Midbrain (tissue), 1 donor: ENCODE results near the gene MEX3B.

Experiments
- DNase-seq: peaks from one replicate; lab custom pipeline; 2025; lab: John Stamatoyannopoulos, UW

Gene MEX3B

GRCh38 chr15:82045892-82046665 lies at the start of gene MEX3B:
MEX3B (minus strand) TSS chr15:82046018; CDS start chr15:82045705, 313 bp downstream.
- peak; percentile 94 for DNase-seq

DNA sequence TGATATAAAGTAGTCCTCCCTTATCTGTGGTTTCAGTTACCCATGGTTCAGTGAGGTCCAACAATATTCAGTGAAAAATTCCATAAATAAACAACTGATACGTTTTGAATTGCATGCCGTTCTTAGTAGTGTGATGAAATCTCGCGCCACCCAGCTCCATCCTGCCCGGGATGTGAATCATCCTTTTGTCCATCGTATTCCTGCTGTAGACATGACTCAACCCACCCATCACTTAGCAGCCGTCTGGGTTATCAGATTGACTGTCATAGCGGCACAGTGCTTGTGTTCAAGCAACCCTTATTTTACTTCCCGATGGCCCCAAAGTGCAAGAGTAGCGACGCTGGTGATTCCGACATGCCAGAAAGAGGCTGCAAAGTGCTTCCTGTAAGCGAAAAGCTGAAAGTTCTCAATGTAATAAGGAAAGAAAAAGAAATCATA lies 48.0 kb upstream of the MEX3B start:
- no peak for DNase-seq

- no peak for DNase-seq
These were observed 47.5 kb upstream of the MEX3B start for GRCh38 chr15:82093325-82093724.

GRCh38 chr15:82091636-82092140 lies 45.9 kb upstream of the MEX3B start:
- no peak for DNase-seq

DNA sequence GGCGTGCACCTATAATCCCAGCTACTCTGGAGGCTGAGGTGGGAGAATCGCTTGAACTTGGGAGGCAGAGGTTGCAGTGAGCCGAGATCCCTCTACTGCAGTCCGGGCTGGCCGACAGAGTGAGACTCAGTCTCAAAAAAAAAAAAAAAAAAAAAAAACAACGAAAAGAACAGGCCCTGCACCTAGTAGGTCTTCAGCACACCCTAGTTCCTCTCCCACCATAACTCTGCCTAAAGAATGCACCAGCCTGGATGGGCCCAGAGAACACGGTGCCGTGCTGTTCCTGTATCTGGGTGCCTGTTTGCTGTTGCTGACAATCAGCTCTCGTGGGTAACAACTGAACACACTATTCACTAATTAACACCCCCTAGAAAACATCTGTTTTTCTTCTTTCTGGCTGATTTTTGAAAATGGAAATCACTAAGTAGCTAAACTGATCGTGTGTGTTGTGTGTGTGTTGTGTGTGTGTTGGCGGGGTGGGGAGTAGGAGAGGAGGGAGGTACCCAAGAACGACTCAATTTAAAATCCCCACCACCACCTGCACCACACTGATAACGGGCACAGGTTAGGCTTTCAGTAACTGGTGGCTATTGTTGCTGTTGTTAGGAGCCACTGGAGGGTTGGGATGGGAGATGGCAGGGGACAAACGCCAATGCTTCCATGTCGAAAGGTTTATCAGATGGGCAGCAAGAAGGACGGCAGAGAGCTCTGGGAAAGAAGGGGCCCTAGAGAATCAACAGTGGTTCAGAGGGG lies 40.6 kb upstream of the MEX3B start:
- DNase-seq, result no peak

- no peak for DNase-seq
These were observed 36.3 kb upstream of the MEX3B start for GRCh38 chr15:82081914-82082762.

GRCh38 chr15:82080774-82081173 lies 35.0 kb upstream of the MEX3B start:
- DNase-seq, result no peak

GRCh38 chr15:82079736-82080135 lies 33.9 kb upstream of the MEX3B start:
- DNase-seq, result no peak

- no peak for DNase-seq
These were observed 28.8 kb upstream of the MEX3B start for GRCh38 chr15:82074610-82075009.

- no peak for DNase-seq
These were observed 27.2 kb upstream of the MEX3B start for GRCh38 chr15:82072926-82073537.

- DNase-seq, result no peak
These were observed 20.6 kb upstream of the MEX3B start for GRCh38 chr15:82066455-82066854.

- no peak for DNase-seq
These were observed 19.0 kb upstream of the MEX3B start for GRCh38 chr15:82064824-82065223.

DNA sequence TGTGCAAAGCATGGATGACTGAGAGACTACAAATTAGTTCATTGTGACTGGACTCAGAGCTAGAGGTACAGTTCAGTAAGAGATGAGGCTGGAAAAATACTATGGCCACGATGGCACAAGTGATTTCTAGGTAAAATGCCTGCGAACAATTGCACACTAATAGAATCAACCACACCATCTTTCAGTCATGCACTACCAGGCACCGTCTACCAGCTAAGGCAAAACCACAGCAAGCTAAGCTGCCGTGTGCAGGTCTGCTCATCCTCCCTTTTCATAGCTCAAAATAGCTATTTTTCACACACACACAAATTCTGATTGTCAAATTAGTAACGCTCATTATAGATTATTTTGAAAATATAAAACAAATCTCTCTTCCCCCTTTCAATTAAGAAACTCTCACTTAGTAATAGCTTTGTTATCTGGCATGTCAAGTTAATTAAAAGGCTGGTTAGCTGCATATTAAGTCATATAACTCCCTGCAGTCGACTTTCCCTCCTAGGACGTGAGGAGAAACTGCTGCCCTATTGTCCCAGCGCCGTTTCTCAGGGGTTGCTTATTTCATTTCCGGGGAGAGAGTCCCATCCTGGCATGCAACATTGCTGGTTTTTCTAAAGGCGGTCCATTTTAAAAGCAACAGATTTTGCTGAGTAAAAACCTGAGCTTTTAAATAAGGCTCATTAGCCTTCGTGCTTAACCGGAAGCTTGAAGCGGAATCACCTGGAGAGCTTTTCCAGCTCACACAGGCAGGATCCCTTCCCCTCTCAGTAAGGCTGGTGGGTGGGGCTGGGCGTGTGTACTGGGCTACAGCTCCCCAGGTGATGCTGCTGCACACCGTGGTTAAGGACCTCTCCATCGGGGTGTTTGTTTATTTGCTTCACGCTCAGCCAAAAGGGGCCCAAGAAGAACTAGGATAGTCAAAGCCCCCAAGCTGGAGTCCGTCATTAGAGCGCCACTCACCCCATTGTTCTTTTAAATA lies 16.9 kb upstream of the MEX3B start:
- DNase-seq, result no peak

DNA sequence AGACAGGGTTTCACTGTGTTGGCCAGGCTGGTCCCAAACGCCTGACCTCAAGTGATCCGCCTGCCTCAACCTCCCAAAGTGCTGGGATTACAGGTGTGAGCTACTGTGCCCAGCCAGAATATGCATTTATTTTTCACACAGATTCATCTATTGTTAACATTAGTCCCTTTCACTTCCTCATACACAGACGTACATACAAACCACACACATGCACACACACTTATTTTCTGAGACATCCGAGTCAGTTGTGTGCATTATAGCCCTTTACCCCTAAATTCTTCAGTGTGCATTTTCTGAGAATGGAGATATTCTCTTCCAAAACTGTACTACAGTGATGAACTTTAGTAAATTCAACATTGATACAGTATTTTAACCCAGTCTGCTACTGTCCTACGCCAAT lies 15.0 kb upstream of the MEX3B start:
- DNase-seq, result no peak

DNA sequence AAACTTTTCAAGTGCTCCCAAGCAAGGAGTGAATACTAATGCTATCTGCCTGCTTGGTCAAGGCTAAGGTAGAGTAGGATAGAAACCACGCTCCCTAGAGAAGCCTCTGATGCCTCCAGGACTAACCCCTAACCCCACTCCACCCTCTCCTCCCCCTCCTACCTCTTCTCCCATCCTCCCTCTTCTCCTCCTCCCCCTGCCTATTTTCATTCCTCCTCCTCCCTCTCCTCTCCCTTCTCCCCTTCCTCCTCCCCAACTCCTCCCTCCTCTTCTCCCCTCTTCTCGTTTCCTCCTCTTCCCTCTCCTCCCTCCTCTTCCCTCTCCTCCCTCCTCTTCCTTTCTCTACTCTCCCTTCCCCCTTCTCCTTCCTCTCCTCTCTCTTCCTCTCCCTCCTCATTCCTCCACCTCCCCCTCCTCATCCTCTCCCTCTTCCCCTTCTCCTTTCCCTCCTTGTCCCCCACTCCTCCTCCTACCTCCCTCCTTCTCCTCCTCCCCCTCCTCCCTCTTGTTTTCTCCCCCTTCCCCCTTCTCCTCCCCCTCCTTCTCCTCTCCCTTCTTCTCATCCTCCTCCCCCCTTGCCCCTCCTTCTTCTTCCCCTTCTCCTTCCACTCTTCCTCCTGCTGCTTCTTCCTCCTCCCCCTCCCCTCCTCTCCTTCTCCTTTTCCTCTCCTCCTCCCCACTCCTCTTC lies 12.8 kb upstream of the MEX3B start:
- no peak for DNase-seq

DNA sequence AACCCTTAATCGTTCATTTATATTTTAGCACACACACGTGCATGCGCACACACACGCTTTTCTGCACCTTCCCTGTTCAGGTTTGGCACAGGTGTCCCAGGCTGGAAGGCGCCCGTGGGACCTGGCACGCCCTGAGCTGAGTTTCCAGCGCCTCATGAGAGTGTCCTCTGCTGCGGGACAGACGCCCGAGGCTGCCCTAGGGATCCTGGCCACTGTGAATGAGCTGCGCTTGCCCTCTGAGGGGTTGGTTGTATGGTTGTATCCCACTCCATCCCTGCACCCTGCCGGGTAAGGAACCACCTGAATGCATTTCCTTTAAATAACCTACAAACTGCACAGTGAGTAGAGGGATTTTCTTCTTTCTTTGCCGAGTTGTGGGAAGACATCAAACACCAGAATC lies 12.2 kb upstream of the MEX3B start:
- no peak for DNase-seq

DNA sequence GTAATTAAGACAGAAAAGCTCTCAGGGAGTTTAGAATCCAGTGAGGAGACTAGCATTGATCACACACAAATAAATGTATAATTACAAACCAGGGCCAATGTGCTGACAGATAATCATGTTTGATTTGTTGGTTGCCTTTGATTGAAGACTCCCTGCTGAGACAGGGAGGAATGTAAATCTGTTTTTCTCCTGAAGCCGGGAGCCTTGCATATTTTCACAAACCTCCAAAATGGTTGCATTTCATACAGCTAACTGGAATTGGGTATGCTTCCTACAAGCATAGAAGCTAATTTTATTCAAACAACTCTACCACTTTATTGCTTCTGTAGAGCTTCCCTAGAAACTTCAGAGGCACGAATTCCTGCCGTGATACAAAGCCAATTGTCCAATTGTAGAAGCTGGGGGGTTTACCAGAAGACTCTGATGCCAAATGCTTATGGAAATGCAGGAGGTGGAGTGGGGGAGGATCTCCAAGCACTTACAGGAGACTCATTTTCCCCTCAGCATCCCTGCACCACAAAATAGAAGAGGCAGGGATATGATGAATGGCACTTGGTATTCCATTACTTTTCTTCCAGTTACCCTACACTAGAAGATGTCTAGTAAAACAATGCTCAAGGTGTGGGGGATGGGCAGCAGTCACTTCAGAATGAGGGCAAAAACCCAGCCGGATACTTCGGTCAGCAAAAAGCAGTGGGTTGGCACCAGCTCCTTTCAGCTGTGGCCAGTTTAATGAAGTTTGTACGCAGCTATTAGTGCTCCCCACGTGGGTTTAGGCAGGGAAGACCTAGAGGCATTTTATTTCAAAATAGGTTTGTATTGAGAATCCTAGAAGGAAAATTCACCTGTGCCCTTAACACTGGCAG lies 11.4 kb upstream of the MEX3B start:
- no peak for DNase-seq

GRCh38 chr15:82052751-82053150 lies 6.9 kb upstream of the MEX3B start:
- no peak for DNase-seq

DNA sequence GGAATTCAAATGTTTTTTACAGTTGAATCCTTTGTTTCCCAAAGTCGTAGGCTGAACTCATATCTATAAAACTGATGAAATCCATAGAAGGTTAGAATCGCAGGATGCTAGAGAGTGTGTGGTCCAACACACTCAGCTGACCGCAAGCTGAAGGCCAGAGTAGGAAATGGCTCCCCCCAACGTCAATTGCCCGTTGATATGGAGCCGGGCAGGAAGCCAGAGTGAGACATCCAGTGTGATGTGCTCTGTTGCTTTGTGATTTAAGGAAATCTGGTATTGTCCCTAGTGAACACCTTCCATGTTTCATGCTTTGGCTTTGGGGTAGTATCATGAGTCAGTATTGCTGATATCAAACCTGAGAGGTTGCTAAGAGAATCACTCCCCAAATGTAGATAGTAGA lies 5.8 kb upstream of the MEX3B start:
- peak; percentile 23 for DNase-seq
